HG02763 (cell line): ENCODE data around the gene FUT2.
A peak's percentile ranks its signal among the peaks of the same experiment; 100 is the strongest.
"Not testable (repeated sequence)": the region's sequence is repeated elsewhere in the genome, so short reads cannot be mapped to it uniquely, and the experiment has no call there.

Experiments
- ATAC-seq: cut with Tn5 transposase; IDR thresholded peaks from one replicate; pipeline ENCODE4 v1.9.1; 2021; ENCODE audit warnings: mild to moderate bottlenecking, moderate library complexity; ENCODE audit not compliant: unreplicated experiment

FUT2 gene

GRCh38 chr19:48695743-48696352 lies at the start of gene FUT2:
FUT2 (plus strand) TSS chr19:48695971; CDS start chr19:48702957, 6,986 bp downstream.
- no peak for ATAC-seq

DNA sequence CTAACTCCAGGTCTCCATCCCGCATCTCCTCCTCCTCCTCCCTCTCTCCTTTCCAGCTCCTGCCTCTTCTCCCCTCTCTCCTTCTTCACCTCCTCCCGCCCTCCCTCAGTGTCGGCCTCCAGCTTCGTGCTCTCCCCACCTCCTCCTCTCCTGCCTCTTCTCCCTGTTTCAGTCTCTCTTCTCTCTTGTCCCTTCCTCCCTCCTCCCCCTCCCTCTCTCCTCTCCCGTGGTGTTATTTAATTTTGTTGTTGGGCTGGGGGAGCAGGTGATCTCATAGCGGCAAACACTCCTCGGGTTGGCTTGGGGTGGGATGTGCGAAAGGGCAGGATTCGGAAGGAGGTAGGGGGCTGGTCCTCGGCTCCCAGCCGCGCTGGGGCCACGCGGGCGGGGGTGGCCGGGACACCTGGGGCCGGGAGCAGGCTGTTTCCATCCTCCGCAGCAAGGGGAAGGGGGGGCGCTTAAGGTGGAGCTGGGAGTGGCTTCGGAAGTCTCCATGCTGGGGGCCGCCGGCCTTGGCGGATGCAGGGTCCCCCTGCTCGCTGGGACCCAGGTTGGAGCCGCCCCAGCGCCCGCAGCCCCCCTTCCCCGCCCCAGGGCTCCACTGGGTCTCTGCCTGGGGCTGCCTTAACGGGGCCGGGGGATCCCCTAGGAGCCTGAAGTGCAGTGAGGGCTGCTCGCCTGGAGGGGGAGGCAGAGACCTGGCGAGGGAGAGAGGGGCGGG lies 49.6 kb upstream of the FUT2 start, which contains the start of gene CA11:
TSS of gene CA11 (minus strand) at position 187 of the 721 bp plus-strand sequence. CDS start 555 bp downstream, outside the sequence.
- peak; percentile 79 for ATAC-seq

- no peak for ATAC-seq
Observed at GRCh38 chr19:48646722-48647216, 49.0 kb upstream of the FUT2 start.

GRCh38 chr19:48648134-48648533 lies 47.6 kb upstream of the FUT2 start:
- no peak for ATAC-seq

DNA sequence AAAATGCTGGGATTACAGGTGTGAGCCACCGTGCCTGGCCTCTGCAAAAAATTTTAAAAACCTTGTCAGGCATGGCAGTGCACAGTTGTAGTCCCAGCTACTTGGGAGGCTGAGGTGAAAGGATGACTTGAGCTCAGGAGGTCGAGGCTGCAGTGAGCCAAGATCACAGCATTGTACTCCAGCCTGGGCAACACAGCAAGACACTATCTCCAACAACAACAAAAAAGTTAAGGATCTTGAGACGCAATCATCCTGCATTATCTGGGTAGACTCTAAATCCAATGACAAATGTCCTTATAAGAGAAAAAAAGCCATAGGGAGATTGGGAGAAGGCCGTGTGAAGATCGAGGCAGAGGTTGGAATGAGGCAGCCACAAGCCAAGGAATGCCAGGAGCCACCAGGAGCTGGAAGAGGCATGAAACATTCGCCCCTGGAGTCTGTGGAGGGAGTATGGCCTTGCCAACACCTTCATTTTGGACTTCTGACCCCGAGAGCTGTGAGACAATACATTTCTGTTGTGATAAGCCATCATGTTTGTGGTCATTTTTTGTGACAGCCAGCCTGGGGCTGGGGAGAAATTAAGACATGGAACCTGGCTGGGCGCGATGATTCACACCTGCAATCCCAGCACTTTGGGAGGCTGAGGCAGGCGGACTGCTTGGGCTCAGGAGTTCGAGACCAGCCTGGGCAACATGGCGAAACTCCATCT lies 44.6 kb upstream of the FUT2 start:
- ATAC-seq: no peak

DNA sequence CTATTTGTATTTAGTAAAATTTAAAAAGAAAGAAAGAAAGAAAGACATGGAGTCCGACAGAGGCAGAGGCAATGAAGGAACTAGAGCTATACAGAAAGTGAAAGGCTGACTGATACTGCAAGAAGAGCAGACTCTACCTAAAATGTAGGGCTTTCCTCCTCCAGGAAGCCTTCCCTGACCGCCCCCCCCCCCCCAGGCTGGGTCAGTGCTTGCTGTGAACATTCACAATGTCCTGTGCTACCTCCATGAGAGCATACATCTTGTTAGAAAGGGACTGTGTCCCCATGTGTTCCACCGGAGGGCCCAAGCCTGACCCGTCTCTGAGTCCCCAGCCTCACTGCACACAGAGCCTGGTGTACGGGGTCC lies 44.1 kb upstream of the FUT2 start:
- no peak for ATAC-seq

DNA sequence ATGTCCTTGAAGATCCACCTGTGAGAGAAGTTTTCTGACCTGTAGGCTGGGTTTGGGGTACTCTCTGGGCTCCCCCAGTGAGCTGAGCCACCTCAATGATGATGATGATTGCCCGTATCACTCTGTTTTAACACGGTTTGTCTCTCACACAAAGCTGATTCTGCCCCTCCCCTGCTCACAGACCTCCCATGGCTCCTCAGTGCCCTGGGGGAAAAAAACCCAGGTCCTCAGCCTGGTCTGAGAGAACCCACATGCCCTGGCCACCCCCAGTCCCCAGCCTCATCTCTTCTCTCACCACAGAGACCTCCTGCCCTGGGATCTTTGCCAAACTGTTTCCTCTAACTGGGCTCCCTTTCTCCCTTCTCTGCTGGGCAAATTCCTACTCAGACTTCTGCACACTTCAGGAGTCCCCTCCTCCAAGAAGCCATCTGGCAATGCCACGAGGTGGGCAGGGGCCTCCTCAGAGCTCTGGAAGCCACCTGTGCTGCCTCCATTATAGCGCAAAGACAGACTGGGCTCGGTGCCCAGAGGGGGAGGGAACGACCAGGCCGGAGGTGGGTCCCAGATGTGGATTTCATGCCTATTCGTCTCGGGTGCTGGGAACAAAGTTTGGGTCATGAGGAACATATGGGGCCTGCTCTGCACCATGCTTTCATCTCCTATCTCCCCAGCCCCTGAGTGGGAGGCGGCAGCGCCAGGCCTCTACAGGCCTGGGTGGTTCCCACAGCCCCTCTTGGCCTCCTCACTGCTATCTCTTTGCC lies 41.3 kb upstream of the FUT2 start:
- ATAC-seq: no peak

DNA sequence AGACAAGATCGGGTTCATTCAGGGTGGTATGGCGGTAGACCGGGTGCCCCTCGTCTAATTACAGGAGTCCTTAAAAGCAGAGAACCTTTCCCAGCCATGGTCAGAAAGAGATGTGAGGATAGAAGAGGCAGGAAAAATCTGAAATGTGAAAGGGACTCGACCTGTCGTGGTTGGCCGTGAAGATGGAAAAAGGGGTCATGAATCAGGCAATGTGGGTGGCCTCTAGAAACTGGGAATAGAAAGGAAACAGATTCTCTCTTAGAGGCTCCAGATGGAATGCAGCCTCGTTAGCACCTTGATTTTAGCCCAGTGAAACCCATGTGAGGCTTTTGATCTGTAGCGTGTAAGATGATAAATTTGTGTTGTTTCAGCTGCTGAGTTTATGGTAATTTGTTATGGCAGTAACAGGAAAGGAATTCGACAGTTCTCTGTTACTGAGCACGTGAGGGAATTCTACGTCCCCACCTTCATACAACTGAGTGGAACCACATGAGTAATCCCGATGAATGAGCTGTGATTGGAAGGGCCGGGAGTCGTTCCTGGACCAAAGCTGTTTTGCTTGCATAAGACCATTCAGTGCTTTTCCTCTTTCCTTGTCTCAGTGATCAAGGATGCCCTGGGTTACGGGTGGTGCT lies 38.8 kb upstream of the FUT2 start:
- no peak for ATAC-seq

DNA sequence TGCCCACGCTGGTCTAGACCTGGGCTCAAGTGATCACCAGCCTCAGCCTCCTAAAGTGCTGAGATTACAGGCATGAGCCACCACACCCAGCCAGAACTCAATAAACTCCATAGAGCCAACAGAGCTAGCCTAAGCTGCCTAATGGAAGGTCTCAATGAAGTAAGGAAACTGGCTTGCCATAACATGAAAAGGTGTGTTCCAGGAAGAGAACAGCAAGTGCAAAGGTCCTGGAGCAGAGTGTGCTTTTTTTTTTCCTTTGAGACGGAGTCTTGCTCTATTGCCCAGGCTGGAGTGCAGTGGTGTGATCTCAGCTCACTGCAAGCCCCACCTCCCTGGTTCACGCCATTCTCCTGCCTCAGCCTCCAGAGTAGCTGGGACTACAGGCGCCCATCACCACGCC lies 37.9 kb upstream of the FUT2 start:
- not testable (repeated sequence) for ATAC-seq

- ATAC-seq: no peak
Observed at GRCh38 chr19:48658483-48658882, 37.3 kb upstream of the FUT2 start.

GRCh38 chr19:48659768-48660167 lies 36.0 kb upstream of the FUT2 start:
- no peak for ATAC-seq

- peak; percentile 75 for ATAC-seq
Observed at GRCh38 chr19:48660852-48661710, 34.7 kb upstream of the FUT2 start.

DNA sequence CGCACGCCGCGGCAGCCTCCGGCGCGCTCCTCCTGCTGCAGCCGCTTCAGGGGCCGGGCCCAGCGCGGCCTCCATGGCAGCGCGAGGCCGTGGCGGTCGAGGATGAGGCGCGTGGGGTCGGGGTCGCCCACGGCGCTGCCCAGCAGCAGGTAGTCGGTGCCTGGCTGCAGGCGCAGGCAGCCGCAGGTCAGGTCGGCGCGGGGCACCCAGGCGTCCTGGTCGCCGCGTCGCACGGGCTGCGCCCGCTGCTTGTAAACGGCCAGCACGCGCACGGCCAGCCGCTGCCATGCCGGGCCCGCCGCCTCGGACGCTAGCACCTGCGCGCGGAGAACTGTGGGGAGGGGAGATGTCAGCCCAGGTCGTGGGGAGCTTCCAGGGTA lies 34.1 kb upstream of the FUT2 start:
- ATAC-seq: no peak

- no peak for ATAC-seq
Observed at GRCh38 chr19:48663667-48664066, 32.1 kb upstream of the FUT2 start.

- ATAC-seq: no peak
Observed at GRCh38 chr19:48664476-48664875, 31.3 kb upstream of the FUT2 start.

- no peak for ATAC-seq
Observed at GRCh38 chr19:48665786-48666185, 30.0 kb upstream of the FUT2 start.

DNA sequence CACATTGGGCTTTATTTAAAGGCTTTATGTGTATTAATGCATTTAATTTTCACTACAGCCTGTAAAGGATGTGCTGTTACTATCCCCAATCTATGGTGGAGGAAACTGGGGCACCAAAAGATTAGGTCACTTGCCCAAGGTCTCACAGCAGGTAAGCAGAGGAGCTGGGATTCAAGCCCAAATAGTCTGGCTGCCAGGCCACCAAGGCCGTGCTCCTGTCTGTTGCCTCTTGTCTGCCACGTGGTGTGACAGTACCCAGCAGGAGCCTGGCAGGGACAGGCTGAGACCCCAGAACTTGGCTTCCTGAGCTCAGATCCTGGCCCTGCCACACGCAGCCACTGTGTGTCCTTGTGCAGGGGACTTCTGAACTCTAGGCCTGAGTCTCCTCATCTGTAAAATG lies 27.4 kb upstream of the FUT2 start:
- ATAC-seq: no peak

DNA sequence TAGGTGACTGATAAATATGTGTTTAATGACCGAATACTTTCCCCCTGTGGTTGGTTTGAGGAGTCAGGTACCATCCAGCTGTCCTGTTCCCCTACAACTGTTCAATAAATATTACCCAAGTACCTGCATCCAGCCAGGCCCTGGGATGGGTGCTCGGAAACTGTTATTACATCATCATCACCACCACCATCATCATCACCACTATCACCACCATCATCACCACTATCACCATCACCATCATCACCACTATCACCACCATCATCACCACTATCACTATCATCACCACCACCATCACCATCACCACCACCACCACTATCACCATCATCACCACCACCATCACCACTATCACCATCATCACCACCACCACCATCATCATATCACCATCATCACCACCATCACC lies 27.0 kb upstream of the FUT2 start:
- no peak for ATAC-seq

DNA sequence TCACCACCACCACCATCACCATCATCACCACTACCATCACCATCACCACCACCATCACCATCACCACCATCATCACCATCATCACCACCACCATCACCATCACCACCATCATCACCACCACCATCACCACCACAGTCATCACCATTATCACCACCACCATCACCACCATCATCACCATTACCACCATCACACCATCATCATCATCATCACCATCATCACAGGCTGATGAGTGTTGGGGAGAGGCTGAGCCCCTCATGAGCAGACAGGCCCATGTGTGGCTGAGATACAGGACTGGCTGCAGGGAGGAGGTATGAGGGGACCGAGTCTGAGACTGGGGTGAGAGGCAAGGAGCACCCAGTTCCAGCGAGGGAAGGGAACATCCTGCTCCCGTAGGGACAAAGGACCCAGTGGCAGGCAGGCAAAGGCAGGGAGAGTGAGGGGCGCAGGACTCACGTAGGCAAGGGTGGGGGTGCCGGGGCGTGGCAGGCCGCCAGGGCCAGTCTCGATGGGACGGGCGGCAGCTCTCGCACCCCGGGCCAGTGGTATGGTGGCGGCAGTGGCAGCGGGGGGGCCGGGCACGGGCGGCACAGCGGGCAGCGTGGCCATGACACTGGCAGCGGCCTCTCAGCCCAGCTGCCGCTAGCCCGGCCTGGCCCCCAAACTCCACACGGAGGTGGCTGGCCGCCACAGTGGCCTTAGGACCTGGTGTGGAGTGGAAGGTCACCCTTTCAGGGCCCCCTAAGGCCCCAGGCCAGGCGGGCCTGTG lies 25.7 kb upstream of the FUT2 start:
- no peak for ATAC-seq
